Glutamatergic neuron (in vitro differentiated cells): ENCODE results near the gene PLEKHB2. TPM values are rescaled to one million over a fixed set of nuclear protein-coding genes. Genes with fewer than 3 reads are reported as not detected.
A peak's percentile ranks its signal among the peaks of the same experiment; 100 is the strongest.
"Not testable (repeated sequence)": the region's sequence is repeated elsewhere in the genome, so short reads cannot be mapped to it uniquely, and the experiment has no call there.

Experiments used
- DNase-seq: peaks from one replicate; pipeline ENCODE4 v3.0.0; 2022
- H3K27ac Mint-ChIP-seq: one replicate; pipeline ENCODE4 v1.8.0; 2020; ENCODE audit warnings: mild to moderate bottlenecking, mixed read lengths, inconsistent platforms; ENCODE audit not compliant: unreplicated experiment
- H3K27me3 Mint-ChIP-seq: one replicate; pipeline ENCODE4 v1.8.0; 2020; ENCODE audit warnings: mild to moderate bottlenecking, moderate library complexity, mixed read lengths, inconsistent platforms; ENCODE audit not compliant: unreplicated experiment
- H3K36me3 Mint-ChIP-seq: one replicate; pipeline ENCODE4 v1.8.0; 2020; ENCODE audit warnings: mild to moderate bottlenecking, mixed read lengths, inconsistent platforms; ENCODE audit not compliant: unreplicated experiment
- H3K4me1 Mint-ChIP-seq: one replicate; pipeline ENCODE4 v1.8.0; 2020; ENCODE audit warnings: mild to moderate bottlenecking, low read depth, mixed read lengths, inconsistent platforms; ENCODE audit not compliant: unreplicated experiment
- H3K4me3 Mint-ChIP-seq: one replicate; pipeline ENCODE4 v1.8.0; 2020; ENCODE audit warnings: mild to moderate bottlenecking, mixed read lengths, inconsistent platforms; ENCODE audit not compliant: unreplicated experiment
- H3K9me3 Mint-ChIP-seq: one replicate; pipeline ENCODE4 v1.8.0; 2020; ENCODE audit warnings: mild to moderate bottlenecking, moderate library complexity, mixed read lengths, inconsistent platforms; ENCODE audit not compliant: unreplicated experiment
- CTCF ChIP-seq: fragments of 200-600 bp; sonication (generic); IDR thresholded peaks from one replicate; pipeline ENCODE4 v1.5.0; 2021; ENCODE audit not compliant: partially characterized antibody, unreplicated experiment
- total RNA-seq: library from RNA; stranded (reverse); fragmentation: NEBNext Ultra II Directional; extraction: Animal tissue kit (Norgen Biotek cat#: 25700); gene quantifications from one replicate; pipeline ENCODE4 v1.2.1, GENCODE V29; 2021; ENCODE audit not compliant: unreplicated experiment

Gene PLEKHB2
- total RNA-seq, 1 donor from 2014 or later = 42.4 TPM

DNA sequence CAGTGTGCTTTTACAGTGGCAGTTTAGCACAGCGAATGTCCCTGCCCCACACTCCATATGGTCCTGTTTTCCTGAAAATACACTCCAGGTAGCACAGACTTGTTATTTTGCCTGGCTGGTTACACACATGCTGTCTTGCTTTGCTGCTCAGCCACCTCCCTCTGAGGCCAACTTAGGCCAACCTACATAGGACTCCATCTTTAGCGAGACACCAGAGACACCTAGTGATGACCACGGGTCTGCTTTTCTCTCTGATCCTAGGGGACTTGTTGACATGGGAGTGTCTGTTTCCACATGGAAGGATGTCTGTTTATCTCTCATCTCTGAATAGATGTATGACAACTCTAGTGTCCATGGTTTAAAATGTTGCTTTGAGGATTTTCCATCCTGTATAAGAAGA is 43.3 kb downstream of the PLEKHB2 start:
- H3K36me3 Mint-ChIP-seq = no peaks in the 10 kb centered on the region
- peaks cover 3% of the 10 kb centered on the region for H3K9me3 Mint-ChIP-seq
- peaks cover 3% of the 10 kb centered on the region for H3K27me3 Mint-ChIP-seq
- no peak for DNase-seq
- TF ChIP-seq CTCF = no peak
- H3K27ac Mint-ChIP-seq = no peak overlapping the region
- H3K4me3 Mint-ChIP-seq = no peak overlapping the region
- H3K4me1 Mint-ChIP-seq = peaks cover 24% of the 10 kb centered on the region

DNA sequence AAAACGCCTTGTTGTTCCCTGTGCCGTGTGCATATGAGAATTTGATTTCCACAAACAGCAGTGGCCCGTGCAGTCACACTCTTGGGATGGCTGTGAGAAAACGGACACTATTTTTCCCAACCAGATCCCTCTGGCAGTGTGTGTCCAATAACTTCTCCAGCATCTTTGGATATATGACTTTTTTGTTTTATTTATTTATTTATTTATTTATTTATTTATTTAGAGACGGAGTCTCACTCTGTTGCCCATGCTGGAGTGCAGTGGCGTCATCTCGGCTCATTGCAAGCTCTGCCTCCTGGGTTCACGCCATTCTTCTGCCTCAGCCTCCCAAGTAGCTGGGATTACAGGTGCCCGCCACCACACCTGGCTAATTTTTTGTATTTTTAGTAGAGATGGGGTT is 45.0 kb downstream of the PLEKHB2 start:
- not testable (repeated sequence) for DNase-seq, H3K4me3 Mint-ChIP-seq, H3K27me3 Mint-ChIP-seq, H3K27ac Mint-ChIP-seq, H3K9me3 Mint-ChIP-seq, H3K36me3 Mint-ChIP-seq
- H3K4me1 Mint-ChIP-seq = peaks cover 24% of the 10 kb centered on the region

DNA sequence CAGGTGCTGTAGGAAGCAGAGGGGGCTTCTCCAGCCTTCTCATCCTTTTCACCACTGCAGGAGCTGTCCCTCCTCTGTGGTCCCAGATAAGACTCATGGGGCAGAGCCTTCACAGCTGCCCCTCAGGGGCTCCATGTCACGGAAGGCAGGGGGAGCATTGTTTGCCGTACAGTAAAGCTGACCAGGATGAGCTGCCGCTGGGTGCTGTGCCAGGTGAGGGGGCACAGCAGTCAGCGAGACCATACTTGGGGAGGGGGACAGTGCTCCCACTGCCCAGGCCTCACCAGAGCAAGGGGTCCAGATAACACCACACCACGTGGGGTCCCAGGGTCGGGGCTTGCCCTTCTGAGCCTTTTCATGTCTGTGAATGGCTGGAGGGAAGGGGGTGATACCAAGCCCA is 46.3 kb downstream of the PLEKHB2 start:
- Mint-ChIP-seq H3K27ac (no peak overlapping the region), H3K4me3 (no peak overlapping the region), H3K4me1 (peaks cover 24% of the 10 kb centered on the region), H3K9me3 (peaks cover 3% of the 10 kb centered on the region), H3K27me3 (peaks cover 2% of the 10 kb centered on the region), H3K36me3 (no peaks in the 10 kb centered on the region)
- DNase-seq = no peak
- no peak for TF ChIP-seq CTCF

DNA sequence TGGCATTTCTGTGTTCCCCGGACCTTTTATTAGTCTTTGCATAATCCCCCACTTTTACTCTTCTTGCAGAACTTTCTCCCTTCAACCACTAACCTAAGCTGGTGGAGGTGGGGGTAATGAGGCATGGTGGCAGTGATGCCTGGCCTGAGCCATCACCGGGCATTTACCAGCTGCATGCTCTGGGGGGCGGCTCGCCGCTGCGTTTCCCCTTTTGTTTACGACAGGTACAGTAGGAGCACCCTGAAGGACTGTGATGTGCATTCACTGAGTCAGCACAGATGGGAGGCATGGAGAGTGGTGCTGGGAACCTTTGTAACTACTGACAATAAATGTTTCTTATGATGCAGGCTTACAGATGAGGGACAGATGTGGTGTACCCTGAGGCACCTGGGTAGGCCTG is 46.9 kb downstream of the PLEKHB2 start:
- DNase-seq = no peak
- peaks cover 2% of the 10 kb centered on the region for H3K27me3 Mint-ChIP-seq
- no peak for TF ChIP-seq CTCF
- H3K36me3 Mint-ChIP-seq = no peaks in the 10 kb centered on the region
- peaks cover 3% of the 10 kb centered on the region for H3K9me3 Mint-ChIP-seq
- H3K4me3 Mint-ChIP-seq = no peak overlapping the region
- no peak overlapping the region for H3K27ac Mint-ChIP-seq
- H3K4me1 Mint-ChIP-seq = peaks cover 24% of the 10 kb centered on the region

DNA sequence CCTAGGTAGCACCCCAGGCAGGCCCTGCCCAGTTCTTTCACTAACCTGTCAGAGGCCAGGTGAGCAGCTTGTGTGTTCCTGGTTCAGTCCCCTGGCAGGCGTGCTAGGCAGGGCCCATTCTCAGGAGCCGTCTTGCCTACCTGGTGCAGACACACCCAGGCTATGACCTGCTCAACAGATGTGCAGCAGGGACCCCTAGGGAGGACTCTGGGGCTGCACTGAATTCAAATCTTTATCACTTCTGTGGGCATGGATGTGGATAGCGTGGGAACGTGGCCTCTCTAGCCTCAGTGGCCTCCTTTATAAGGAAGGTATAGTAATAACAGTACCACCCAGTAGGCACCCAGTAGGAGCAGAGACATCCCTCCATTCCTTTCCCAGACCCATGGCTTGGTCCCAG is 48.4 kb downstream of the PLEKHB2 start:
- no peak for TF ChIP-seq CTCF
- DNase-seq = no peak
- Mint-ChIP-seq H3K9me3 (peaks cover 5% of the 10 kb centered on the region), H3K27me3 (peaks cover 2% of the 10 kb centered on the region), H3K4me1 (peaks cover 16% of the 10 kb centered on the region), H3K4me3 (no peak overlapping the region), H3K27ac (no peak overlapping the region), H3K36me3 (no peaks in the 10 kb centered on the region)

GRCh38 chr2:131154071-131154531 is 49.0 kb downstream of the PLEKHB2 start:
- peak; percentile 84 for TF ChIP-seq CTCF
- H3K27ac Mint-ChIP-seq = no peak overlapping the region

More at GRCh38 chr2:131154071-131154531, 49.0 kb downstream of the PLEKHB2 start:
- H3K4me3 Mint-ChIP-seq = no peak overlapping the region
- peaks cover 10% of the 10 kb centered on the region for H3K4me1 Mint-ChIP-seq
- no peaks in the 10 kb centered on the region for H3K36me3 Mint-ChIP-seq
- peaks cover 5% of the 10 kb centered on the region for H3K9me3 Mint-ChIP-seq
- peak; percentile 80 for DNase-seq
- H3K27me3 Mint-ChIP-seq = peaks cover 2% of the 10 kb centered on the region
